Duodenal mucosa (tissue), 2 donors: ENCODE measurements around the gene CASTOR1.
A peak's percentile ranks its signal among the peaks of the same experiment; 100 is the strongest.

Experiments used
- H3K27ac ChIP-seq: one replicate; pipeline ENCODE4 v1.7.0; 2013; ENCODE audit warnings: low read depth, low read length
- H3K27me3 ChIP-seq, 2 donors: one replicate each; pipeline ENCODE4 v1.7.0; 2013; ENCODE audit warnings: low read length in 2 of 2, control low read depth in 1 of 2; ENCODE audit not compliant: insufficient read depth in 2 of 2, control insufficient read depth in 1 of 2
- H3K36me3 ChIP-seq, 2 donors: one replicate each; pipeline ENCODE4 v1.7.0; 2013; ENCODE audit warnings: low read length in 2 of 2, control low read depth in 1 of 2; ENCODE audit not compliant: insufficient read depth in 2 of 2, control insufficient read depth in 1 of 2
- H3K4me1 ChIP-seq, 2 donors: one replicate each; pipeline ENCODE4 v1.7.0; 2013; ENCODE audit warnings: low read length in 2 of 2, control low read depth in 1 of 2; ENCODE audit not compliant: insufficient read depth in 2 of 2, control insufficient read depth in 1 of 2
- H3K4me3 ChIP-seq, 2 donors: one replicate each; pipeline ENCODE4 v1.7.0; 2013; ENCODE audit warnings: low read length in 2 of 2, low read depth in 1 of 2
- H3K9ac ChIP-seq, 2 donors: one replicate each; pipeline ENCODE4 v1.7.0; 2013; ENCODE audit warnings: low read length in 2 of 2, low read depth in 1 of 2
- H3K9me3 ChIP-seq, 2 donors: one replicate each; pipeline ENCODE4 v1.7.0; 2013; ENCODE audit warnings: low read length in 2 of 2, control low read depth in 1 of 2; ENCODE audit not compliant: control insufficient read depth in 1 of 2

CASTOR1 gene

GRCh38 chr22:30285846-30286200 lies 3.5 kb downstream of the CASTOR1 start:
- Histone ChIP-seq H3K4me1 (peaks cover 20 to 30% of the 10 kb centered on the region in 2 donors), H3K36me3 (peaks cover 0 to 4% of the 10 kb centered on the region in 2 donors), H3K9me3 (no peaks in the 10 kb centered on the region), H3K27ac (no peak overlapping the region), H3K4me3 (no peak overlapping the region), H3K9ac (no peak overlapping the region), H3K27me3 (no peaks in the 10 kb centered on the region)

GRCh38 chr22:30285176-30285845 lies 4.0 kb downstream of the CASTOR1 start:
- Histone ChIP-seq H3K9ac (no peak overlapping the region), H3K27me3 (no peaks in the 10 kb centered on the region), H3K27ac (no peak overlapping the region), H3K4me1 (peaks cover 15 to 25% of the 10 kb centered on the region in 2 donors), H3K36me3 (peaks cover 0 to 4% of the 10 kb centered on the region in 2 donors), H3K9me3 (no peaks in the 10 kb centered on the region), H3K4me3 (no peak overlapping the region)

- H3K27ac ChIP-seq = no peak overlapping the region
- no peaks in the 10 kb centered on the region for H3K9me3 ChIP-seq
- H3K4me1 ChIP-seq = peaks cover 10 to 19% of the 10 kb centered on the region in 2 donors
- peaks cover 0 to 4% of the 10 kb centered on the region in 2 donors for H3K36me3 ChIP-seq
- H3K4me3 ChIP-seq = no peak overlapping the region
- H3K9ac ChIP-seq = no peak overlapping the region
- no peaks in the 10 kb centered on the region for H3K27me3 ChIP-seq
These were observed 4.6 kb downstream of the CASTOR1 start for GRCh38 chr22:30284666-30285065.

GRCh38 chr22:30284172-30284571 lies 5.1 kb downstream of the CASTOR1 start:
- no peak overlapping the region for H3K27ac ChIP-seq
- H3K9me3 ChIP-seq = no peaks in the 10 kb centered on the region
- peaks cover 0 to 4% of the 10 kb centered on the region in 2 donors for H3K36me3 ChIP-seq
- H3K9ac ChIP-seq = no peak overlapping the region
- peaks cover 10 to 20% of the 10 kb centered on the region in 2 donors for H3K4me1 ChIP-seq
- no peak overlapping the region for H3K4me3 ChIP-seq
- no peaks in the 10 kb centered on the region for H3K27me3 ChIP-seq

- no peaks in the 10 kb centered on the region for H3K27me3 ChIP-seq
- no peak overlapping the region for H3K27ac ChIP-seq
- no peaks in the 10 kb centered on the region for H3K9me3 ChIP-seq
- peaks cover 0 to 4% of the 10 kb centered on the region in 2 donors for H3K36me3 ChIP-seq
- no peak overlapping the region for H3K9ac ChIP-seq
- H3K4me1 ChIP-seq = peaks cover 13 to 20% of the 10 kb centered on the region in 2 donors
- H3K4me3 ChIP-seq = no peak overlapping the region
These were observed 6.0 kb downstream of the CASTOR1 start for GRCh38 chr22:30283342-30283741.

- H3K27ac ChIP-seq = no peak overlapping the region
- no peak overlapping the region for H3K9ac ChIP-seq
- peaks cover 14 to 21% of the 10 kb centered on the region in 2 donors for H3K4me1 ChIP-seq
- H3K27me3 ChIP-seq = no peaks in the 10 kb centered on the region
- peaks cover 0 to 4% of the 10 kb centered on the region in 2 donors for H3K36me3 ChIP-seq
- no peaks in the 10 kb centered on the region for H3K9me3 ChIP-seq
- no peak overlapping the region for H3K4me3 ChIP-seq
These were observed 6.7 kb downstream of the CASTOR1 start for GRCh38 chr22:30282616-30283046.

- Histone ChIP-seq H3K27me3 (no peaks in the 10 kb centered on the region), H3K9me3 (no peaks in the 10 kb centered on the region), H3K27ac (no peak overlapping the region), H3K9ac (no peak overlapping the region), H3K4me1 (peaks cover 17 to 32% of the 10 kb centered on the region in 2 donors), H3K36me3 (peaks cover 0 to 4% of the 10 kb centered on the region in 2 donors), H3K4me3 (no peak overlapping the region)
These were observed 8.8 kb downstream of the CASTOR1 start for GRCh38 chr22:30280505-30280904.

GRCh38 chr22:30279932-30280331 lies 9.4 kb downstream of the CASTOR1 start:
- no peaks in the 10 kb centered on the region for H3K36me3 ChIP-seq
- no peak overlapping the region for H3K27ac ChIP-seq
- H3K4me1 ChIP-seq = peaks cover 17 to 33% of the 10 kb centered on the region in 2 donors
- H3K9me3 ChIP-seq = no peaks in the 10 kb centered on the region
- no peaks in the 10 kb centered on the region for H3K27me3 ChIP-seq
- no peak overlapping the region for H3K4me3 ChIP-seq
- no peak overlapping the region for H3K9ac ChIP-seq

GRCh38 chr22:30279046-30279788 lies 10.1 kb downstream of the CASTOR1 start:
- H3K4me3 ChIP-seq = no peak overlapping the region
- H3K9me3 ChIP-seq = no peaks in the 10 kb centered on the region
- H3K4me1 ChIP-seq = peaks cover 17 to 33% of the 10 kb centered on the region in 2 donors
- H3K27ac ChIP-seq = no peak overlapping the region
- H3K36me3 ChIP-seq = no peaks in the 10 kb centered on the region
- no peak overlapping the region for H3K9ac ChIP-seq
- H3K27me3 ChIP-seq = no peaks in the 10 kb centered on the region

GRCh38 chr22:30277547-30278344 lies 11.6 kb downstream of the CASTOR1 start:
- Histone ChIP-seq H3K27ac (peak overlapping the region; percentile 64), H3K36me3 (no peaks in the 10 kb centered on the region), H3K4me1 (peaks cover 17 to 33% of the 10 kb centered on the region in 2 donors), H3K27me3 (no peaks in the 10 kb centered on the region), H3K9me3 (no peaks in the 10 kb centered on the region), H3K4me3 (no peak overlapping the region), H3K9ac (peak overlapping the region in 1 of 2 donors; percentile 57)
